HL-60 (cell line): ENCODE measurements around the gene RALGPS2.

Source experiments
- DNase-seq, 2 experiments: peaks; one replicate each; pipeline ENCODE4 v3.0.0-alpha.2; 2010 to 2020; ENCODE audit warnings: low read depth in 1 of 2, low spot score in 1 of 2
- H3K27ac ChIP-seq: fragments of 250-450 bp; sonication (Bioruptor Pico); replicated peaks from 2 replicates; pipeline ENCODE4 v1.5.1; 2020; ENCODE audit warnings: mild to moderate bottlenecking, moderate library complexity
- H3K27me3 ChIP-seq: fragments of 250-450 bp; sonication (Bioruptor Pico); 2 replicates; pipeline ENCODE4 v1.5.1; 2021; ENCODE audit warnings: mild to moderate bottlenecking, moderate library complexity; ENCODE audit not compliant: insufficient read depth, poor library complexity, severe bottlenecking
- H3K4me3 ChIP-seq: replicated peaks from 2 replicates; pipeline ENCODE4 v1.5.1; 2011; ENCODE audit warnings: mild to moderate bottlenecking, control low read depth, low read length; ENCODE audit not compliant: insufficient read depth
- GABPA ChIP-seq: IDR thresholded peaks from 2 replicates; pipeline ENCODE4 v1.6.1; 2012; ENCODE audit warnings: low read depth
- POLR2AphosphoS5 ChIP-seq: IDR thresholded peaks from 2 replicates; pipeline ENCODE4 v1.6.1; 2012; ENCODE audit warnings: low read depth
- SPI1 ChIP-seq: IDR thresholded peaks from 2 replicates; pipeline ENCODE4 v1.6.1; 2012; ENCODE audit warnings: low read depth, mild to moderate bottlenecking, borderline replicate concordance
- TF ChIP-seq, protein P1 (sequence below): IDR thresholded peaks from 2 replicates; pipeline ENCODE4 v1.6.1; 2012; ENCODE audit warnings: low read depth; ENCODE audit not compliant: insufficient replicate concordance
- TF ChIP-seq, protein P2 (sequence below): IDR thresholded peaks from one replicate; pipeline ENCODE4 v1.5.1; 2011; ENCODE audit warnings: low read length, control low read depth, inconsistent platforms; ENCODE audit not compliant: insufficient read depth

Gene RALGPS2

DNA sequence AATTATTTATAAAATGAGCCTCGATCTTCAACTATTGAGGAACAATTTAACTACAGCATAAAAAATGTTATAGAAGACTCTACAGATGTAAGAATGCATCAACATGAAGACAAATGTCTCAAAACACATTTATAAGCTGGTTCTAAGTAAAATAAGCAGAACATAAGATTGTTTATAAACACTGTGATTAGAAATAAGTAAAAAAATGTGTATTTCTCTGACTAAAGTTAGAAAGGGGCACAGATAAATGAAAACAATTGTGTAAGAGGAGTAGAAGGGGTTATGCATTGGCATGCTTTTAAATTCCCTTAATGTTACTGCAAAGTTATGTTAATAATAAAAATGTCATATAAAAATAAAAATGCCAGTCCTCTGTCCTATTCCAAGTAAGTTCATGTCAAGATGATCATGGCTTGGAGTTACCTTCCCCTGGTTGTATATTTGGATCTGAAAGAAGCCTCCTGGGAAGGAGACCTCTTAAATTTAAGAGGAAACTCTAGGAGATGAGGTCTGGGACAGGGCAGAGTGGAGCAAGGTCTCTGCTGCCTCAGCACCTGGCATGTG, 230.4 kb downstream of the RALGPS2 start:
- no peak overlapping the region for H3K27ac ChIP-seq
- no peak overlapping the region for H3K4me3 ChIP-seq
- no peak for DNase-seq
- H3K27me3 ChIP-seq, result no peaks in the 10 kb centered on the region
- no peak for TF ChIP-seq POLR2AphosphoS5
- no peak for TF ChIP-seq SPI1
- TF ChIP-seq, protein P1, sequence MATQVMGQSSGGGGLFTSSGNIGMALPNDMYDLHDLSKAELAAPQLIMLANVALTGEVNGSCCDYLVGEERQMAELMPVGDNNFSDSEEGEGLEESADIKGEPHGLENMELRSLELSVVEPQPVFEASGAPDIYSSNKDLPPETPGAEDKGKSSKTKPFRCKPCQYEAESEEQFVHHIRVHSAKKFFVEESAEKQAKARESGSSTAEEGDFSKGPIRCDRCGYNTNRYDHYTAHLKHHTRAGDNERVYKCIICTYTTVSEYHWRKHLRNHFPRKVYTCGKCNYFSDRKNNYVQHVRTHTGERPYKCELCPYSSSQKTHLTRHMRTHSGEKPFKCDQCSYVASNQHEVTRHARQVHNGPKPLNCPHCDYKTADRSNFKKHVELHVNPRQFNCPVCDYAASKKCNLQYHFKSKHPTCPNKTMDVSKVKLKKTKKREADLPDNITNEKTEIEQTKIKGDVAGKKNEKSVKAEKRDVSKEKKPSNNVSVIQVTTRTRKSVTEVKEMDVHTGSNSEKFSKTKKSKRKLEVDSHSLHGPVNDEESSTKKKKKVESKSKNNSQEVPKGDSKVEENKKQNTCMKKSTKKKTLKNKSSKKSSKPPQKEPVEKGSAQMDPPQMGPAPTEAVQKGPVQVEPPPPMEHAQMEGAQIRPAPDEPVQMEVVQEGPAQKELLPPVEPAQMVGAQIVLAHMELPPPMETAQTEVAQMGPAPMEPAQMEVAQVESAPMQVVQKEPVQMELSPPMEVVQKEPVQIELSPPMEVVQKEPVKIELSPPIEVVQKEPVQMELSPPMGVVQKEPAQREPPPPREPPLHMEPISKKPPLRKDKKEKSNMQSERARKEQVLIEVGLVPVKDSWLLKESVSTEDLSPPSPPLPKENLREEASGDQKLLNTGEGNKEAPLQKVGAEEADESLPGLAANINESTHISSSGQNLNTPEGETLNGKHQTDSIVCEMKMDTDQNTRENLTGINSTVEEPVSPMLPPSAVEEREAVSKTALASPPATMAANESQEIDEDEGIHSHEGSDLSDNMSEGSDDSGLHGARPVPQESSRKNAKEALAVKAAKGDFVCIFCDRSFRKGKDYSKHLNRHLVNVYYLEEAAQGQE, result no peak
- TF ChIP-seq, protein P2, sequence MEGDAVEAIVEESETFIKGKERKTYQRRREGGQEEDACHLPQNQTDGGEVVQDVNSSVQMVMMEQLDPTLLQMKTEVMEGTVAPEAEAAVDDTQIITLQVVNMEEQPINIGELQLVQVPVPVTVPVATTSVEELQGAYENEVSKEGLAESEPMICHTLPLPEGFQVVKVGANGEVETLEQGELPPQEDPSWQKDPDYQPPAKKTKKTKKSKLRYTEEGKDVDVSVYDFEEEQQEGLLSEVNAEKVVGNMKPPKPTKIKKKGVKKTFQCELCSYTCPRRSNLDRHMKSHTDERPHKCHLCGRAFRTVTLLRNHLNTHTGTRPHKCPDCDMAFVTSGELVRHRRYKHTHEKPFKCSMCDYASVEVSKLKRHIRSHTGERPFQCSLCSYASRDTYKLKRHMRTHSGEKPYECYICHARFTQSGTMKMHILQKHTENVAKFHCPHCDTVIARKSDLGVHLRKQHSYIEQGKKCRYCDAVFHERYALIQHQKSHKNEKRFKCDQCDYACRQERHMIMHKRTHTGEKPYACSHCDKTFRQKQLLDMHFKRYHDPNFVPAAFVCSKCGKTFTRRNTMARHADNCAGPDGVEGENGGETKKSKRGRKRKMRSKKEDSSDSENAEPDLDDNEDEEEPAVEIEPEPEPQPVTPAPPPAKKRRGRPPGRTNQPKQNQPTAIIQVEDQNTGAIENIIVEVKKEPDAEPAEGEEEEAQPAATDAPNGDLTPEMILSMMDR, result no peak
- no peak for TF ChIP-seq GABPA

- no peak for TF ChIP-seq SPI1
- no peak for TF ChIP-seq GABPA
- TF ChIP-seq, protein P1, result no peak
- no peak for TF ChIP-seq POLR2AphosphoS5
- TF ChIP-seq, protein P2, result no peak
- Histone ChIP-seq H3K27ac (no peak overlapping the region), H3K4me3 (no peak overlapping the region), H3K27me3 (no peaks in the 10 kb centered on the region)
- DNase-seq, result no peak
These were observed 233.4 kb downstream of the RALGPS2 start for GRCh38 chr1:178958491-178958890.

DNA sequence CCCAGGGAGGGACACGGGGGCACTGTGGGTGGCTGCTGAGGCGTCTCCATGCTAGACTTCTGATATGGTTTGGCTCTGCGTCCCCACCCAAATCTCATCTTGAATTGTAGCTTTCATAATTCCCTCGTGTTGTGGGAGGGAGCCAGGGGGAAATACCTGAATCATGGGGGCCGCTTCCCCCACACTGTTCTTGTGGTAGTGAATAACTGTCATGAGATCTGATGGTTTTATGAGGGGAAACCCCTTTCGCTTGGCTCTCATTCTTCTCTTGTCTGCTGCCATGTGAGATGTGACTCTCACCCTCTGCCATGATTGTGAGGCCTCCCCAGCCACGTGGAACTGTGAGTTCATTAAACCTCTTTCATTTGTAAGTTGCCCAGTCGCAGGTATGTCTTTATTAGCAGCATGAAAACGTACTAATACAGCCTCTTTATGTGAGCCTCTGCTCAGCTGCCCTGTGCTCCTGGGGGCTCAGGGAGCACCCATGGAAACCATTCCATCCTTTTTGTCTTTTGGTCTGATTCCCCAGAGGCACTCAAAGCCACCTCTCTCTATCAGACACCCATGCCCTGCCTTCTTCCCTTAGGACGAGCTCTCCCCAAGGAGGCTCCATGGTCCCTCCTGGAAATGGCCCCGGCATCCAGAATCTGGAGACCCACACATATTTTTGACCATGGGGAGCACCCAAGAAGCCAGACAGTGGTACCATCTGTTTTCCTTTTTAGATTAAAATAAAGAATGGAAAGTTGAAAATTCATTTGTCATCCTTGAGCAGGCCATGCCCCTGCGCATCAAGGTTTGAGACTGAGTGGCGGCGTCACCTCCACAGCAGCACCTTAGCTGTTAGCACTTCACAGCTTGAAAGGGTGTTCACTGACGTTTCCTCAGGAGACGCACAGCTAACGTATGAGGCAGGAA, 234.8 kb downstream of the RALGPS2 start:
- no peak overlapping the region for H3K4me3 ChIP-seq
- no peaks in the 10 kb centered on the region for H3K27me3 ChIP-seq
- TF ChIP-seq, protein P1, result no peak
- TF ChIP-seq, protein P2, result no peak
- no peak for TF ChIP-seq GABPA
- TF ChIP-seq POLR2AphosphoS5, result no peak
- TF ChIP-seq SPI1, result no peak
- DNase-seq, result no peak
- H3K27ac ChIP-seq, result no peak overlapping the region
